Testis (tissue), 3 donors: ENCODE data around the gene SPTBN4. TPM values are rescaled to one million over a fixed set of nuclear protein-coding genes. Genes with fewer than 3 reads are reported as not detected.
"Not testable (repeated sequence)": the region's sequence is repeated elsewhere in the genome, so short reads cannot be mapped to it uniquely, and the experiment has no call there.

Experiments
- DNase-seq: peaks from one replicate; pipeline ENCODE4 v3.0.0-alpha.2; 2019
- H3K27ac ChIP-seq, 2 donors: fragments of 200-600 bp; sonication (generic); one replicate each; pipeline ENCODE4 v1.5.1; 2019
- H3K27me3 ChIP-seq: fragments of 200-600 bp; sonication (generic); one replicate; pipeline ENCODE4 v1.5.1; 2019
- H3K36me3 ChIP-seq: fragments of 200-600 bp; sonication (generic); one replicate; pipeline ENCODE4 v1.5.1; 2017; ENCODE audit warnings: low read depth; ENCODE audit errors: missing control alignments
- H3K4me1 ChIP-seq: fragments of 200-600 bp; sonication (generic); one replicate; pipeline ENCODE4 v1.5.1; 2019
- H3K4me3 ChIP-seq, 2 donors: fragments of 200-600 bp; sonication (generic); one replicate each; pipeline ENCODE4 v1.5.1; 2017 to 2019
- H3K9me3 ChIP-seq: fragments of 200-600 bp; sonication (generic); one replicate; pipeline ENCODE4 v1.5.1; 2017
- CTCF ChIP-seq, 3 experiments: fragments of 450-650 bp in 2 of 3; fragments of 200-600 bp in 1 of 3; sonication (generic) in 1 of 3; IDR thresholded peaks; one replicate each; pipeline ENCODE4 v1.5.1; 2016 to 2019; ENCODE audit warnings: antibody characterized with exemption in 3 of 3, mild to moderate bottlenecking in 2 of 3, moderate library complexity in 1 of 3
- POLR2A ChIP-seq: fragments of 450-650 bp; IDR thresholded peaks from one replicate; pipeline ENCODE4 v1.6.1; 2017; ENCODE audit warnings: antibody characterized with exemption, mild to moderate bottlenecking, moderate library complexity
- WGBS, 2 donors: methylation state at CpG; one replicate each; pipeline ENCODE4 v1.1.5; 2018; 5-methylcytosine and 5-hydroxymethylcytosine counted together
- intact Hi-C: fragments of 100-400 bp; cut with DNase I; formaldehyde crosslinking; loops from one replicate; pipeline ENCODE4 v1.15.1; 2023; ENCODE audit warnings: low total_unique reads
- polyA plus RNA-seq: library from polyadenylated mRNA; stranded (reverse); fragments of 350-450 nt; fragmentation: Illumina TruSeq; extraction: RNeasy Lipid Tissue Mini Kit (QIAGEN cat#74804); gene quantifications from one replicate; pipeline ENCODE4 v1.2.3, GENCODE V29; 2014; ENCODE audit warnings: low read depth, low replicate concordance; ENCODE audit not compliant: insufficient read depth
- total RNA-seq, 2 donors: library from RNA; depleted of rRNA; stranded (reverse); fragments of >200 nt; gene quantifications; one replicate each; pipeline ENCODE4 v1.2.3, GENCODE V29; 2016

The SPTBN4 gene
- total and polyA plus RNA-seq, 3 donors from 2014 or later, result 7.2 to 27.9 (median 18.3) TPM

- Histone ChIP-seq H3K4me3 (no peak overlapping the region), H3K27me3 (no peaks in the 10 kb centered on the region), H3K9me3 (no peaks in the 10 kb centered on the region), H3K4me1 (no peaks in the 10 kb centered on the region), H3K36me3 (no peaks in the 10 kb centered on the region), H3K27ac (no peak overlapping the region)
- TF ChIP-seq POLR2A (no peak), CTCF (IDR thresholded peaks at IDR 0.05) (no peak)
- DNase-seq, result no peak
- intact Hi-C loops, result no loop called here
- WGBS, 2 donors, result 90 to 92% methylated on average over 19 of the region's 19 CpGs
Observed at GRCh38 chr19:40588110-40588854, 121.5 kb downstream of the SPTBN4 start.

- no peaks in the 10 kb centered on the region for H3K27me3 ChIP-seq
- H3K27ac ChIP-seq, result no peak overlapping the region
- no peak for TF ChIP-seq CTCF (IDR thresholded peaks at IDR 0.05)
- TF ChIP-seq POLR2A, result no peak
- DNase-seq, result no peak
- H3K9me3 ChIP-seq, result no peaks in the 10 kb centered on the region
- H3K4me3 ChIP-seq, result no peak overlapping the region
- H3K36me3 ChIP-seq, result no peaks in the 10 kb centered on the region
- H3K4me1 ChIP-seq, result no peaks in the 10 kb centered on the region
- WGBS, 2 donors, result 85 to 95% methylated on average over 7 to 9 of the region's 9 CpGs
- intact Hi-C loops, result no loop called here
Observed at GRCh38 chr19:40588926-40589569, 122.2 kb downstream of the SPTBN4 start.

GRCh38 chr19:40589591-40590429 lies 123.0 kb downstream of the SPTBN4 start:
- TF ChIP-seq CTCF (IDR thresholded peaks at IDR 0.05), result no peak
- no peak for TF ChIP-seq POLR2A
- no peaks in the 10 kb centered on the region for H3K9me3 ChIP-seq
- peak; percentile 50 for DNase-seq
- H3K27me3 ChIP-seq, result no peaks in the 10 kb centered on the region
- whole genome bisulfite sequencing, 2 donors, result 83 to 91% methylated on average over 22 to 26 of the region's 26 CpGs
- intact Hi-C loops, result no loop called here
- H3K4me1 ChIP-seq, result no peaks in the 10 kb centered on the region
- H3K36me3 ChIP-seq, result no peaks in the 10 kb centered on the region
- H3K4me3 ChIP-seq, result no peak overlapping the region
- H3K27ac ChIP-seq, result no peak overlapping the region

GRCh38 chr19:40590464-40591265 lies 123.9 kb downstream of the SPTBN4 start:
- intact Hi-C loops, result no loop called here
- H3K27me3 ChIP-seq, result no peaks in the 10 kb centered on the region
- no peaks in the 10 kb centered on the region for H3K4me1 ChIP-seq
- H3K36me3 ChIP-seq, result no peaks in the 10 kb centered on the region
- TF ChIP-seq POLR2A (no peak), CTCF (IDR thresholded peaks at IDR 0.05) (no peak)
- H3K9me3 ChIP-seq, result no peaks in the 10 kb centered on the region
- no peak for DNase-seq
- WGBS, 2 donors, result 75 to 86% methylated on average over 14 to 22 of the region's 22 CpGs
- no peak overlapping the region for H3K27ac ChIP-seq
- no peak overlapping the region for H3K4me3 ChIP-seq

GRCh38 chr19:40591724-40592123 lies 124.9 kb downstream of the SPTBN4 start:
- intact Hi-C loops, H3K27ac ChIP-seq, H3K9me3 ChIP-seq, H3K36me3 ChIP-seq, H3K27me3 ChIP-seq, H3K4me3 ChIP-seq, H3K4me1 ChIP-seq, DNase-seq: not testable (repeated sequence)
- WGBS, 2 donors, result 92 to 94% methylated on average over 4 of the region's 4 CpGs
